Skeletal muscle tissue (tissue), 4 donors: Measurements from ENCODE around the gene DLX1. TPM values are rescaled to one million over a fixed set of nuclear protein-coding genes. Genes with fewer than 3 reads are reported as not detected.

Experiments used
- H3K27ac ChIP-seq: one replicate; pipeline ENCODE4 v1.7.0; 2013; ENCODE audit warnings: mild to moderate bottlenecking, low read depth, low read length, inconsistent platforms
- H3K27me3 ChIP-seq, 3 donors: one replicate each; pipeline ENCODE4 v1.7.0; 2013; ENCODE audit warnings: low read length in 3 of 3; ENCODE audit not compliant: control insufficient read depth in 3 of 3, insufficient read depth in 3 of 3
- H3K36me3 ChIP-seq, 3 donors: one replicate each; pipeline ENCODE4 v1.7.0; 2013; ENCODE audit warnings: low read length in 3 of 3; ENCODE audit not compliant: control insufficient read depth in 3 of 3, insufficient read depth in 3 of 3
- H3K4me1 ChIP-seq, 3 donors: one replicate each; pipeline ENCODE4 v1.7.0; 2013; ENCODE audit warnings: low read length in 3 of 3, mild to moderate bottlenecking in 3 of 3; ENCODE audit not compliant: control insufficient read depth in 3 of 3, insufficient read depth in 3 of 3
- H3K4me3 ChIP-seq, 3 donors: one replicate each; pipeline ENCODE4 v1.7.0; 2013; ENCODE audit warnings: low read length in 3 of 3
- H3K9ac ChIP-seq, 3 donors: one replicate each; pipeline ENCODE4 v1.7.0; 2013; ENCODE audit warnings: low read length in 3 of 3, mild to moderate bottlenecking in 3 of 3, moderate library complexity in 2 of 3, low read depth in 1 of 3
- H3K9me3 ChIP-seq, 3 donors: one replicate each; pipeline ENCODE4 v1.7.0; 2013; ENCODE audit warnings: low read length in 3 of 3; ENCODE audit not compliant: control insufficient read depth in 3 of 3
- total RNA-seq: library from RNA; depleted of rRNA; stranded (reverse); fragments of >200 nt; gene quantifications from one replicate; pipeline ENCODE4 v1.2.3, GENCODE V29; 2014
- donor health status: Osteomylitis.

DLX1 gene
- total RNA-seq, 1 donor from 2014 or later, result not detected

GRCh38 chr2:172091761-172092566 is 6.7 kb downstream of the DLX1 start:
- no peak overlapping the region for H3K9ac ChIP-seq
- no peak overlapping the region for H3K4me3 ChIP-seq
- H3K4me1 ChIP-seq, result peaks cover 15 to 26% (median 26%) of the 10 kb centered on the region in 3 donors
- H3K27ac ChIP-seq, result no peak overlapping the region
- peaks cover 95 to 98% (median 97%) of the 10 kb centered on the region in 3 donors for H3K27me3 ChIP-seq
- no peaks in the 10 kb centered on the region for H3K36me3 ChIP-seq
- no peaks in the 10 kb centered on the region for H3K9me3 ChIP-seq

GRCh38 chr2:172092716-172093415 is 7.6 kb downstream of the DLX1 start:
- Histone ChIP-seq H3K4me3 (no peak overlapping the region), H3K9ac (no peak overlapping the region), H3K27me3 (peaks cover 95 to 98% (median 97%) of the 10 kb centered on the region in 3 donors), H3K36me3 (no peaks in the 10 kb centered on the region), H3K9me3 (no peaks in the 10 kb centered on the region), H3K4me1 (peaks cover 19 to 32% (median 27%) of the 10 kb centered on the region in 3 donors), H3K27ac (no peak overlapping the region)

- Histone ChIP-seq H3K36me3 (no peaks in the 10 kb centered on the region), H3K9me3 (no peaks in the 10 kb centered on the region), H3K27me3 (peaks cover 95 to 98% (median 97%) of the 10 kb centered on the region in 3 donors), H3K27ac (no peak overlapping the region), H3K4me3 (no peak overlapping the region), H3K9ac (no peak overlapping the region), H3K4me1 (peaks cover 20 to 36% (median 28%) of the 10 kb centered on the region in 3 donors)
These were observed 8.3 kb downstream of the DLX1 start for GRCh38 chr2:172093416-172094293.

- Histone ChIP-seq H3K9ac (peak overlapping the region in 1 of 3 donors; percentile 45), H3K36me3 (no peaks in the 10 kb centered on the region), H3K4me3 (peak overlapping the region in 2 of 3 donors; percentile 63 to 64), H3K4me1 (peaks cover 26 to 41% (median 34%) of the 10 kb centered on the region in 3 donors), H3K9me3 (no peaks in the 10 kb centered on the region), H3K27ac (no peak overlapping the region), H3K27me3 (peaks cover 95 to 98% (median 97%) of the 10 kb centered on the region in 3 donors)
These were observed 9.2 kb downstream of the DLX1 start for GRCh38 chr2:172094294-172095145.

GRCh38 chr2:172095146-172095904 is 10.0 kb downstream of the DLX1 start:
- H3K4me1 ChIP-seq, result peaks cover 28 to 45% (median 39%) of the 10 kb centered on the region in 3 donors

GRCh38 chr2:172095905-172096625 is 10.8 kb downstream of the DLX1 start:
- H3K36me3 ChIP-seq, result no peaks in the 10 kb centered on the region
- H3K27ac ChIP-seq, result no peak overlapping the region
- peaks cover 30 to 52% (median 41%) of the 10 kb centered on the region in 3 donors for H3K4me1 ChIP-seq
- H3K9me3 ChIP-seq, result no peaks in the 10 kb centered on the region
- H3K9ac ChIP-seq, result no peak overlapping the region
- peaks cover 96 to 98% (median 98%) of the 10 kb centered on the region in 3 donors for H3K27me3 ChIP-seq
- H3K4me3 ChIP-seq, result peak overlapping the region; percentile 23 to 56 (median 48)

More at GRCh38 chr2:172095146-172095904, 10.0 kb downstream of the DLX1 start:
- H3K4me3 ChIP-seq, result peak overlapping the region; percentile 23 to 64 (median 63)
- H3K9ac ChIP-seq, result peak overlapping the region in 1 of 3 donors; percentile 45
- H3K27ac ChIP-seq, result no peak overlapping the region
- H3K36me3 ChIP-seq, result no peaks in the 10 kb centered on the region
- H3K27me3 ChIP-seq, result peaks cover 95 to 98% (median 97%) of the 10 kb centered on the region in 3 donors
- no peaks in the 10 kb centered on the region for H3K9me3 ChIP-seq

GRCh38 chr2:172096626-172097547 is 11.6 kb downstream of the DLX1 start:
- peak overlapping the region in 1 of 3 donors; percentile 45 for H3K9ac ChIP-seq
- H3K27me3 ChIP-seq, result peaks cover 98 to 99% (median 98%) of the 10 kb centered on the region in 3 donors
- no peak overlapping the region for H3K27ac ChIP-seq

More at GRCh38 chr2:172096626-172097547, 11.6 kb downstream of the DLX1 start:
- Histone ChIP-seq H3K4me1 (peaks cover 38 to 60% (median 49%) of the 10 kb centered on the region in 3 donors), H3K9me3 (no peaks in the 10 kb centered on the region), H3K36me3 (no peaks in the 10 kb centered on the region), H3K4me3 (peak overlapping the region; percentile 48 to 60 (median 56))
